IMR-90 (cell line): ENCODE results near the gene PAM16.

Source experiments
- CEBPB ChIP-seq: IDR thresholded peaks from 2 replicates; pipeline ENCODE4 v1.6.1; 2012; ENCODE audit warnings: low read depth, low read length, improper control_type of control experiment
- CHD1 ChIP-seq: IDR thresholded peaks from 2 replicates; pipeline ENCODE4 v1.6.1; 2012; ENCODE audit warnings: low read depth, low read length, improper control_type of control experiment
- MXI1 ChIP-seq: IDR thresholded peaks from 2 replicates; pipeline ENCODE4 v1.6.1; 2012; ENCODE audit warnings: low read depth, mild to moderate bottlenecking, low read length, moderate library complexity, borderline replicate concordance
- RAD21 ChIP-seq: IDR thresholded peaks from 2 replicates; pipeline ENCODE4 v1.6.1; 2012; ENCODE audit warnings: low read length, improper control_type of control experiment
- SMC3 ChIP-seq: fragments of 150-350 bp; IDR thresholded peaks from 2 replicates; pipeline ENCODE4 v1.6.1; 2016; ENCODE audit warnings: low read depth, mild to moderate bottlenecking, antibody characterized with exemption, low read length, moderate library complexity
- TF ChIP-seq, protein P1 (sequence below): conservative IDR thresholded peaks from 2 replicates; pipeline ENCODE4 v1.5.1; 2012; ENCODE audit warnings: mild to moderate bottlenecking, low read depth, low read length, improper control_type of control experiment

DNA sequence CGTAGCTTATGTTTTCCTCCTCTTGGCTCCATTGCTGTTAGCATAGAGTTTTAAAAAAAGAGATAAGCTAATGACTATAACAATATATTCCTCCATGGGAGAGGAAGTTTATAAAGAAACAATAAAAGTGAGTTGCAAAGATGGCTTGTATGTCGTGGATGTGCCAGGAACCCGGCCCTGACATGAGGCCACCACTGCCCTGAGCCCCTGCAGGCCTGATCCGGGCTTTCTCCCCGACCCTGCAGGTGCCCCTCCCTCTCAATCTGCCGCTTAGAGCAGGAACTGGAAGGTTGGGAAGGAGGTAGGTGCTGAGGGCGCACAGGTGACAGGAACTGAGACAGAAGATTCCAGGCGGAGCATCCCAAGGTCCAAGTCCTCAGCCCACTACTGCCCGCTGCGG lies 11.7 kb downstream of the PAM16 start:
- TF ChIP-seq, protein P1, sequence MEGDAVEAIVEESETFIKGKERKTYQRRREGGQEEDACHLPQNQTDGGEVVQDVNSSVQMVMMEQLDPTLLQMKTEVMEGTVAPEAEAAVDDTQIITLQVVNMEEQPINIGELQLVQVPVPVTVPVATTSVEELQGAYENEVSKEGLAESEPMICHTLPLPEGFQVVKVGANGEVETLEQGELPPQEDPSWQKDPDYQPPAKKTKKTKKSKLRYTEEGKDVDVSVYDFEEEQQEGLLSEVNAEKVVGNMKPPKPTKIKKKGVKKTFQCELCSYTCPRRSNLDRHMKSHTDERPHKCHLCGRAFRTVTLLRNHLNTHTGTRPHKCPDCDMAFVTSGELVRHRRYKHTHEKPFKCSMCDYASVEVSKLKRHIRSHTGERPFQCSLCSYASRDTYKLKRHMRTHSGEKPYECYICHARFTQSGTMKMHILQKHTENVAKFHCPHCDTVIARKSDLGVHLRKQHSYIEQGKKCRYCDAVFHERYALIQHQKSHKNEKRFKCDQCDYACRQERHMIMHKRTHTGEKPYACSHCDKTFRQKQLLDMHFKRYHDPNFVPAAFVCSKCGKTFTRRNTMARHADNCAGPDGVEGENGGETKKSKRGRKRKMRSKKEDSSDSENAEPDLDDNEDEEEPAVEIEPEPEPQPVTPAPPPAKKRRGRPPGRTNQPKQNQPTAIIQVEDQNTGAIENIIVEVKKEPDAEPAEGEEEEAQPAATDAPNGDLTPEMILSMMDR = no peak
- no peak for TF ChIP-seq CEBPB
- TF ChIP-seq CHD1 = no peak
- no peak for TF ChIP-seq SMC3
- TF ChIP-seq RAD21 = no peak
- TF ChIP-seq MXI1 = no peak
